NCI-H2196 (cell line): ENCODE data around the gene TEX29.

Source experiments
- DNase-seq: peaks from one replicate; lab custom pipeline; 2025; ENCODE audit not compliant: unreplicated experiment; lab: John Stamatoyannopoulos, UW

The TEX29 gene

DNA sequence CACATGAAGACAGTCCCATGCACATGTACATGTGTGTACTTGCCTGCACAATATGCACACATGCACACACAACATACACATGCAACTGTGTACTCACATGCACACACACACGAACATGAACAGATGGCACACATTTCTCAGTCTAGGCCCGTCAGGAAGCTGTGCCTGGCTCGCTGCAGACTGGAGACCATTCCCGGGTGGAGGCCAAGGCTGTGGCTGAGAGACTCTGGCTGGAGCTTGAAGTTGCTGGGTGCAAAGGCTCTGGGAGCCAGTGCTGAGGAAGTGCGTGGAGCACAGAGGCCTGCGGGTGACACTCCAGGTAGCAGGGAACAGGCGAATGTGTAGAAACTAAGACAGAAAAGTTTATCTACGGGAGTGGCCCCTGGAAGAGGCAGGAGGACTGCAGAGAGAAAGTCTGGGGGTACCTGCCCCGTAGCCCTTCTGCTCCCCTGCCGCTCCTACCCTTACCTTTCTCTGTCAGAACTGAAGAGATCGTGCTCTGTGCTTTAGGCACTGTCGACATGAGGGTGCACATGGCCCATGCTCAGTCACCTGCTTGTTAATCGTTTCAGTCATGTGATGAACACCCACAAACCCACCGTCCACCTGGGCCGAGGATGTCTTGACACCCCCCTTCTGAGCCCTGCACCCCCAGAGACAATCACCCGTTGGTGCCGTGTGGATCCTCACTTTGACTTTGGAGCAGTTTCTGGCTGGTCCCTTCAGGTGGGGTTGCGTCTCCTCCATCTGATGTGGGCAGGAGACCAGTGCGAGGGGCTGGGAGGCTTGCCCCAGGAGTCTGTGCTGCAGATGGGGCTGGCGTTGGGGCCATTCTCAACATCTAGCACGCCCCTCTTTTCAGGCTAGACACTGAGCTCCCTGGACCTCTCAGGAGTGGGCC, 69.4 kb downstream of the TEX29 start:
- no peak for DNase-seq

DNA sequence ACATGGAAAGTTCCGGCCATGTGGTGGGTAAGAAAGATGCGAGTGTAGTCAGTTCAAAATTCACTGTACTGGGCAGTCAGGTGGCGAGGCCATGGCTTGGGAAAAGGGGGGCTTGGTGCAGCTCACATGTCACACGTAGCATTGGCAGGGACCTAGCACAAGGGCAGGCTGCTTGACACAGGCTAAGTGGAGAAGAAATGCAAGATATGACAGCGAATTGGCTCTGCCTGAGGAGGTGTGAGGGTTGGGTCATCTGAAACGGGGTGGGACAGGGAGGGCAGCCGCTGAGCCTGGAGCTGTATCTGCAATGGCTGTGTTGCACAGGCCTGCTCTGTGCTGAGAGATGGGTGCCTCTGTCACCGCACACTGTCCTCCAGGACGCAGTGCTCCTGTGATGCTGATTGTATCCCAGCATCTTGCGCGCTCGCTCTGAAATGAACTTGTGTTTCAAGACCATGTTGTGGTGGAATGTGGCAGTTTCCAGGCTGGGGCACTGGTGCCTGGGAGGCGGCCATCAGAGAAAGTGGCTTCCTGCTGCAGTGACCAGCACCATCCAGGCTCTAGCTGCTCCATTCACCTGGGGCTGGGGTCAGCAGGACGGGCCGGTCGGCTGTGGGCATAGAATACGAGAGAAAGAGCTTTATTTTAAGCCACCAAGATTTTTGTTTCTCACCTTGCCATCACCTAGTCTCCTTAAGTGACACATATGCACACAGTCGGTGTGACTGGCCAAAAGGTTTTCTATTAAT, 70.3 kb downstream of the TEX29 start:
- no peak for DNase-seq

DNA sequence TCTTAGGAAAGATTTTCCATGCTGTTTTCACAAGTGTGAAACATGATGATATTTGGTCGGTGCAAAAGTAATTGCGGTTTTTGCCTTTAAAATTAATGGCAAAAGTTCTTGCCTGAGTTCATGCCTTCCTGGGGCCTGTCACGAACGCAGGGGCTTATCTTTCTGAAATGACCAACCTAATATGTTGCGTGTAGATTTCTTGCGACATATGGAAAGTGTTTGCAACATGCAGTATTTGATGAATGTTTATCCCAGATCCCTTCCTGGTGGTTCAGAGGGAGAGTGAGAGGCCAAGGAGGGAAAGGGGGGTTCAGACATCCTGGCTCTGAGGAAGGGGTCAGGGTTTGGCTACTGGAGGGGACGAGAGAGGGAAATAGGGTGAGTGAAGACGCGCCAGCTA, 72.0 kb downstream of the TEX29 start:
- DNase-seq: no peak

GRCh38 chr13:111393221-111393790, 72.9 kb downstream of the TEX29 start:
- DNase-seq: no peak
